ENCODE measurements around the gene KDM2A.

DNA sequence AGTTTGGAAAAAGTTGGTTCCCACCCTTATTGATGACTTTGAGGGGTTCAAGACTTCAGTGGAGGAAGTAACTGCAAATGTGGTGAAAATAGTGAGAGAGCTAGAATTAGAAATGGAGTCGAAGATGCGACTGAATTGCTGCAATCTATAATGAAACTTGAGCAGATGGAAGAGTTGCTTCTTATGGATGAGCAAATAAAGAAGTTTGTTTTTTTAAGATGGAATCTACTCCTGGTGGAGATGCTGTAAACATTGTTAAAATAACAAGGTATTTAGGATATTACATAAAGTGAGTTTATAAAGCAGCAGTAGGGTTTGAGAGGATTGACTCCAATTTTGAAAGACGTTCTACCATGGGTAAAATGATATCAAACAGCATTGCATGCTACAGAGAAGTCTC, 83.0 kb downstream of the KDM2A start:
- TF ChIP-seq POLR2A (IDR thresholded peaks at IDR 0.05; ENCODE audit: low read depth, low read length) (no peak), POLR2AphosphoS5 (IDR thresholded peaks at IDR 0.05; ENCODE audit: low read depth, low read length) (no peak)
